Pulmonary artery endothelial cell (primary cell): ENCODE data around the gene AJAP1. TPM values are rescaled to one million over a fixed set of nuclear protein-coding genes. Genes with fewer than 3 reads are reported as not detected.

Source experiments
- DNase-seq: peaks from one replicate; pipeline ENCODE4 v3.0.0-alpha.2; 2011; ENCODE audit warnings: low read depth, low spot score
- total RNA-seq: library from RNA; depleted of rRNA; stranded (reverse); fragments of >200 nt; gene quantifications from 2 replicates; pipeline ENCODE4 v1.2.3, GENCODE V29; 2014

Gene AJAP1
- total RNA-seq, 1 donor from 2014 or later, result not detected

DNA sequence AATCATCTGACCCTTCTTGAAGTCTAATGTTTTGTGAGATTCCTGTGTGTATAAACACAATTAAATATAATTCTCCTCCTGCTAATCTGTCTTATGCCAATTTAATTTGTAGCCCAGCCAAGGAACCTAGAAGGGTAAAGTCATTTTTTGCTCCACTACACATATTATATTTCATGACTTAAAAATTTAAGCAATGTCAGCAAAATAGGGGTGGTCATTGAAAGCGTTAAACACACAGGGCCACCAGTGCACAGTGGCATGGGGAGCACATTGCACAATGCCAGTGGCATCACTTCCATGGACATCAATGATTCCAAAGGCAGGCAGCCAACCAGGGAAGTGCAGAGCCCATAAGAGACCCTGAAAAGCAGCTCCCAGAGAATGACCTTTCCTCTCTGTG lies 166.1 kb downstream of the AJAP1 start:
- no peak for DNase-seq

DNA sequence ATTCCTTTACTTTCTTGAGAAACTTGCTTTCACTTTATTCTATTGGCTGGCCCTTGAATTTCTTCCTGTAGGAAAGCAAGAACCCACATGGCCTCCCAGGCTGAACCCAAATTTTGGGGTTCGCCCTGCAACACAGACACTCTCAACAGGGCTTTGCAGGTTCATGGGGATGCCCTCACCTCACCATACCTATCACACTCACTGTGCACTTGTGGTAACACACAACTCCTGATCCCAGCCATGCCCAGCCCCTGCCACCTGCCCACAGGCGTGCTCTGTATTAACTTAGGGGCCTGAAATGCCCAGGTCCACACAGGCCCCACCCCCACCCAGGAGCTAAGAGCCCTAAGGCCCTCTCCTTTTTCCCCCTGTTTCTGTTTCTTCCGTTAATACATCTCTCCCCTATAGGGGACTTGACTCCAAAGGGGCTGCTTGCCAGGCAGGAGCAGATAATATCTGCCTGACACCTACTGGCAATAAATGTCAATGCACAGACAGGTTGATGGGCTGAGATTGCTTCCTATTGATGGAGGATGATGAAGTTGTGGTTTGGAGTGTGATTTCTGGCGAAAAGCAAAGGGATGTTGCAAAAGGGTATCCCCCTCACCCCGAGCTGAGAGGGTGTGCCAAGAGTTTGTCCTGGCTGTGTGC lies 171.5 kb downstream of the AJAP1 start:
- DNase-seq, result no peak

DNA sequence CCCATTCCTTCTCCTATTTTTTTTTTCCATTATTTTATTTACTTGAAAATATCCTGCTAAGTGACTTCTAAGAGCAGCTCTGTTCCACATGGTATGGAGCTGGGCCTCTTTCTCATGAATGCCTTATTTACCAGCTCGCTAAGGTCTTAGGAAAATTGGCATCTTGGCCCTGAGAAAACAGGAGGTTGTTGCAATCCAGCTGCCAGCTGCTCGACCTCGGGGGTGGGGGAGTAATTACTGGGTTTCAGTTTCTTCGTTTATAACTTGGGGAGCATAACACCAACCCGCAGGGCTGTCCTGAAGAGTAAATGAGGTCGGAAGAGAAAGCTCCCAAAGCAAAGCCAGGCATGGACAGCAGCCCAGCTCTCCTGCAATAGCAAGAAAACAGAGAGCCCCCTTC lies 176.3 kb downstream of the AJAP1 start:
- DNase-seq, result no peak

DNA sequence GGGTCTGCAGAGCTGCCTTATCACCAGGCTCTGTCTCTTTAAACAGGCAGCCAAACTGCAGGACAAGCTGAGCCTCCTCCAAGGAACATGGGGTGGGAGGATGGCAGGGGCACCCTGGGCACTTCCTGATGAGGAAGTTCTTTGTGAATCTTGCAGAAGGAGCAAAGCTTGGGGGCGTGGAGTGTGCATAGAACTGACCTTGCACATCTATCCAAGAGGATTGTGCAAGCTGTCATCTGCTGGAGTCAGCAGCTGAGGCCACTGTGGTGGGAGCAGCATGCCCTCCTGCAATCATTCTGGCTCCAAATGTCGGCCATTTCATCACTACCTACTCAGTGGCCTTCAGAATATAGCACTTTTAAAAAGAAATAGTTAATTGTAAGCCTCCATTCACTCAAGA lies 182.2 kb downstream of the AJAP1 start:
- no peak for DNase-seq

DNA sequence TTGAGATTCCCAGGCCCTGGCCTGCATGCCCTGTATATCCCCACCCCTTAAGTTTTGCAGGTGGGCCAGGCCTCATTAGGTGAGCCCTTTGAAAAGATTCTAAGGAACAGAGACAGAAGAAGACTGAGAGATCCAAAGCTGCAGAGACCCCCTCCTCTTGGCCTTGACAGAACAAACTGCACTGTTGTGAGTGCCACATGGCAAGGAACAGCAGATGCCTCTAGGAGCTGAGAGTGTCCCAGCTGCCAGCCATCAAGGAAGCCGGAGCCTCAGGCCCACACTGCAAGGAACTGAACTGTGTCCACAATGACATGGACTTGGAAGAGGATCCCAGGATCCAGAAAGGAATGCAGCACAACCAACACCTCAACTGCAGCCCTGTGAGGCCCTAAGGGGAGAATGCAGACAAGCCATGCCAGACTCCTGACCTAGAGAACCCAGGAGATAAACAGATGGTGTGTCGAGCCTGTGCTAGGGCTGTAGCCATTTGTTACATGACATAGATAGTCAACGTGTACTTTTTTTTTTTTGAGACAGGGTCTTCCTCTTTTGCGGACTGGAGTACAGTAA lies 182.7 kb downstream of the AJAP1 start:
- DNase-seq, result no peak

DNA sequence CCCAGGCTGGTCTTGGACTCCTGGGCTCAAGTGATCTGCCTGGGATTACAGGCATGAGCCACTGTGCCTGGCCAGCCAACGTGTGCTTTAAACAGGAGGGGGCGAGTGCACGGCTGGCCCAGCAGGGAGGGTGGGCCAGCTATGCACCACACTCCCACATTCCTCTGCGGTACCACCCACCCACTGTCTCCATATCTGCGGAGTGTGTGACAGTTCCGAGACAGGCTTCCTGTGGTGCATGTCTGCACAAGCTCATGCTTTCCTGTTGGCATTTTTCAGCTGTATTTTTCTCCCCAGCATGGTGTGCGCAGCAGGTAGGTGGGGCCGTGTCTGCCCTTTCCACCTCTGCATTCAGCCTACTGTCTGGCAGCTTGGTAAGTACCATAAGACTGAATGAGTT lies 183.3 kb downstream of the AJAP1 start:
- no peak for DNase-seq

DNA sequence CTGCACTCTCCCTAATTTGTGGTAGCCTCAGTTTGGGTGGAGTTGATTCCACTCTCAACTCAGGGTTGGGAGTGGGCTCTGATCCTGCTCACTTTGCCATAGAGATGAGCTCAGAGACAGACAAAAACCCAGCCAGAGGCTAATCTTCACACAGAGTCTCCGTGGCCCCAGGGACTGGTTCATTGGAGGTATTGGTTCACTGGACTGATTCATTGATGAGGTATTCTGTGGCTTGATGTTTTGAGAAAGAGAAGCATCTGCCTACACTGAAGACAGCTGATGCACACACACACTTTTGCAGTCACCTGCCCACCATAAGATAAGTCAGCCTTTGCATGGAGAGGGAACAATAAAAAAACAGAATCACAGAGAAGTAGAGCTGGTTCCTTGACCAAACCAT lies 183.8 kb downstream of the AJAP1 start:
- no peak for DNase-seq
